Heart right ventricle (tissue), 16 donors: ENCODE measurements around the gene AP4M1. TPM values are rescaled to one million over a fixed set of nuclear protein-coding genes. Genes with fewer than 3 reads are reported as not detected.
A peak's percentile ranks its signal among the peaks of the same experiment; 100 is the strongest.

Experiments
- ATAC-seq, 8 donors: fragments of 200-7000 bp; cut with Tn5 transposase; one replicate each; pipeline ENCODE4 v1.9.1; 2020; ENCODE audit warnings: mild to moderate bottlenecking in 8 of 8, moderate library complexity in 8 of 8, moderate number of reproducible peaks in 1 of 8
- DNase-seq, 2 donors: peaks; one replicate each; pipeline ENCODE4 v3.0.0-alpha.2; 2020
- H3K27ac ChIP-seq, 10 donors: fragments of 200-600 bp; sonication (generic) in 2 of 10; one replicate each; pipeline versions ENCODE4 v1.5.0 to v1.8.0; 2020 to 2022; ENCODE audit warnings: mild to moderate bottlenecking in 3 of 10
- H3K27me3 ChIP-seq, 7 donors: fragments of 200-600 bp; one replicate each; pipeline ENCODE4 v1.8.0; 2021 to 2022; ENCODE audit warnings: mild to moderate bottlenecking in 2 of 7
- H3K36me3 ChIP-seq, 9 donors: fragments of 200-600 bp; sonication (generic) in 1 of 9; one replicate each; pipeline versions ENCODE4 v1.5.0 to v1.8.0; 2020 to 2022; ENCODE audit warnings: mild to moderate bottlenecking in 2 of 9
- H3K4me1 ChIP-seq, 9 donors: fragments of 200-600 bp; sonication (generic) in 1 of 9; one replicate each; pipeline versions ENCODE4 v1.5.0 to v1.8.0; 2020 to 2022; ENCODE audit warnings: mild to moderate bottlenecking in 4 of 9
- H3K4me3 ChIP-seq, 10 donors: fragments of 200-600 bp; sonication (generic) in 2 of 10; one replicate each; pipeline versions ENCODE4 v1.5.0 to v1.8.0; 2020 to 2022; ENCODE audit warnings: mild to moderate bottlenecking in 7 of 10, moderate library complexity in 2 of 10
- H3K9me3 ChIP-seq, 11 donors: fragments of 200-600 bp in 10 of 11; sonication (generic) in 2 of 11; one replicate each; pipeline versions ENCODE4 v1.5.0 to v1.8.0; 2013 to 2022; ENCODE audit warnings: mild to moderate bottlenecking in 2 of 11, control low read depth in 1 of 11, moderate library complexity in 1 of 11
- CTCF ChIP-seq, 9 donors: fragments of 200-600 bp; sonication (generic) in 2 of 9; IDR thresholded peaks; one replicate each; pipeline versions ENCODE4 v1.5.0 to v1.8.0; 2021 to 2022; ENCODE audit warnings: antibody characterized with exemption in 9 of 9, mild to moderate bottlenecking in 5 of 9, moderate library complexity in 1 of 9
- WGBS, 2 donors: extraction: QIAGEN DNeasy Blood & Tissue Kit; methylation state at CpG; one replicate each; pipeline ENCODE4 v1.1.7; 2013; ENCODE audit warnings: inconsistent platforms in 1 of 2; 5-methylcytosine and 5-hydroxymethylcytosine counted together
- intact Hi-C, 10 donors: fragments of 100-400 bp; cut with DNase I; formaldehyde crosslinking; loops; one replicate each; pipeline versions ENCODE4 v1.11.1 to v1.14.2; 2022
- polyA plus RNA-seq, 2 donors: library from polyadenylated mRNA; stranded (reverse); fragments of 200-250 nt; gene quantifications; one replicate each; pipeline ENCODE4 v1.2.3, GENCODE V29; 2013
- total RNA-seq, 10 donors: library from RNA; stranded (reverse); fragmentation: NEBNext Ultra II Directional in 3 of 10; extraction: Animal tissue kit (Norgen Biotek cat#: 25700) in 3 of 10; gene quantifications; one replicate each; pipeline versions ENCODE4 v1.2.1 to v1.2.4, GENCODE V29; 2021 to 2023
- donor health status: Arrhythmogenic right ventricular cardiomyopathy.
- donor health status: ischemic (EF 13 %, LVEDD 7.1; RV severe dilation, severe dysfunction).
- donor health status: healthy with polysubstance abuse.
- donor health status: DM: no; HTN: yes; CAD: no.
- donor health status: DM: no; HTN: no; CAD: no.
- donor health status: ischemic (EF 25% LVEDD 6.9; RV normal size, moderate dysfunction).
- donor health status: ischemic (EF 25% LVEDD 5.7; RV mildly dilated, moderate dysfunction).
- donor health status: healthy.
- donor health status: DM: yes; HTN: yes; CAD: no.
- donor health status: Ischemic cardiomyopathy.
- donor health status: ischemic (EF 35%, LVEDD 5.7; RV mildly dilated, moderate dysfunction).
- donor health status: nonischemic (EF 11% LVEDD 7.7; RV severe dilation, severe dysfunction).
- donor health status: DM: yes; HTN: yes; CAD: no.
- donor health status: PGD.
- donor health status: ischemic (EF 29% LVEDD 5.4; RV normal size, mild dysfunction).
- donor health status: nonischemic (EF 23%, LVEDD 6.1; RV moderate dilation, normal function).

The AP4M1 gene
- total and polyA plus RNA-seq, 12 donors: 8.4 to 20.6 (median 11.1) TPM

- ATAC-seq (peak; percentile 84 to 89 (median 87)), DNase-seq (peak; percentile 88 to 89)
- intact Hi-C loops: loop anchor here in 3 of 10 donors (5.0 to 10.0 kb wide), 3 partner anchors 38 to 174 kb away; partner anchors contain the start of genes TRIM4 (in 2 of the 3) and MBLAC1 (in 1 of the 3)
- 0 to 1% methylated on average over 51 to 67 of the region's 68 CpGs for WGBS, 2 donors
- no peak for TF ChIP-seq CTCF (IDR thresholded peaks at IDR 0.05)
- H3K4me3 ChIP-seq: peak within 1 kb of the TSS; percentile 43 to 96 (median 84)
- H3K27me3 ChIP-seq: no peaks in the 10 kb centered on the region
- H3K36me3 ChIP-seq: peaks cover 0 to 41% (median 29%) of the 10 kb centered on the region in 9 donors
- no peaks in the 10 kb centered on the region for H3K9me3 ChIP-seq
- H3K27ac ChIP-seq: peak within 1 kb of the TSS; percentile 42 to 98 (median 93)
- peaks cover 5 to 42% (median 21%) of the 10 kb centered on the region in 9 donors for H3K4me1 ChIP-seq
Measured at GRCh38 chr7:100088621-100089457, 12.6 kb upstream of the AP4M1 start, which contains the start of gene COPS6. Gene COPS6 (plus strand): TSS chr7:100088969. CDS start chr7:100088991, 22 bp downstream.

- H3K27ac ChIP-seq: peak overlapping the region; percentile 42 to 98 (median 93)
- peak overlapping the region; percentile 43 to 96 (median 84) for H3K4me3 ChIP-seq
- no peak for DNase-seq
- no peaks in the 10 kb centered on the region for H3K9me3 ChIP-seq
- ATAC-seq: no peak
- 30 to 42% methylated on average over 7 of the region's 7 CpGs for WGBS, 2 donors
- intact Hi-C loops: loop anchor here in 3 of 10 donors (5.0 to 10.0 kb wide), 3 partner anchors 38 to 175 kb away; partner anchors contain the start of genes TRIM4 (in 2 of the 3) and MBLAC1 (in 1 of the 3)
- peaks cover 5 to 44% (median 23%) of the 10 kb centered on the region in 9 donors for H3K4me1 ChIP-seq
- TF ChIP-seq CTCF (IDR thresholded peaks at IDR 0.05): no peak
- no peaks in the 10 kb centered on the region for H3K27me3 ChIP-seq
- H3K36me3 ChIP-seq: peaks cover 0 to 49% (median 37%) of the 10 kb centered on the region in 9 donors
Measured at GRCh38 chr7:100089458-100090196, 11.8 kb upstream of the AP4M1 start.

- WGBS, 2 donors: 87 to 92% methylated on average over 14 of the region's 14 CpGs
- Histone ChIP-seq H3K27ac (no peak overlapping the region), H3K36me3 (peaks cover 0 to 60% (median 49%) of the 10 kb centered on the region in 9 donors), H3K4me1 (peaks cover 5 to 44% (median 23%) of the 10 kb centered on the region in 9 donors), H3K4me3 (no peak overlapping the region), H3K9me3 (no peaks in the 10 kb centered on the region), H3K27me3 (no peaks in the 10 kb centered on the region)
- no peak for TF ChIP-seq CTCF (IDR thresholded peaks at IDR 0.05)
- intact Hi-C loops: no loop called here
- DNase-seq (no peak), ATAC-seq (no peak)
Measured at GRCh38 chr7:100090527-100091410, 10.7 kb upstream of the AP4M1 start.
